ENCODE data around the gene USP17L15. TPM values are rescaled to one million over a fixed set of nuclear protein-coding genes. Genes with fewer than 3 reads are reported as not detected.
"Not testable (repeated sequence)": the region's sequence is repeated elsewhere in the genome, so short reads cannot be mapped to it uniquely, and the experiment has no call there.

USP17L15 gene
- not detected for total RNA-seq

- H3K27me3 ChIP-seq; H3K27ac ChIP-seq; DNase-seq (ENCODE audit: low spot score in 2 of 2); H3K4me3 ChIP-seq; H3K9me3 ChIP-seq; intact Hi-C loops (cut with DNase I); H3K36me3 ChIP-seq; H3K4me1 ChIP-seq: not testable (repeated sequence)
Observed at GRCh38 chr4:9234085-9234484, at the start of gene USP17L15. Gene USP17L15 (plus strand): TSS chr4:9234385. CDS start chr4:9234385, 0 bp downstream.

- H3K4me3 ChIP-seq; H3K27ac ChIP-seq; intact Hi-C loops (cut with DNase I); H3K9me3 ChIP-seq; H3K36me3 ChIP-seq; H3K27me3 ChIP-seq; DNase-seq (ENCODE audit: low spot score in 2 of 2); H3K4me1 ChIP-seq: not testable (repeated sequence)
Observed at GRCh38 chr4:9210357-9210756, 23.8 kb upstream of the USP17L15 start, which contains the start of gene USP17L10. Gene USP17L10 (plus strand): TSS chr4:9210657. CDS start chr4:9210657, 0 bp downstream.

GRCh38 chr4:9214701-9215100 is 19.5 kb upstream of the USP17L15 start:
- H3K36me3 ChIP-seq; H3K27ac ChIP-seq; H3K27me3 ChIP-seq; H3K4me3 ChIP-seq; intact Hi-C loops (cut with DNase I); H3K9me3 ChIP-seq; H3K4me1 ChIP-seq: not testable (repeated sequence)
- DNase-seq (ENCODE audit: low spot score in 2 of 2): peak; percentile 3 to 21

- intact Hi-C loops (cut with DNase I); H3K27ac ChIP-seq; DNase-seq (ENCODE audit: low spot score in 2 of 2); H3K27me3 ChIP-seq; H3K4me3 ChIP-seq; H3K4me1 ChIP-seq; H3K36me3 ChIP-seq; H3K9me3 ChIP-seq: not testable (repeated sequence)
Observed at GRCh38 chr4:9215105-9215504, 19.1 kb upstream of the USP17L15 start, which contains the start of gene USP17L11. Gene USP17L11 (plus strand): TSS chr4:9215405. CDS start chr4:9215405, 0 bp downstream.

- H3K27ac ChIP-seq; H3K4me3 ChIP-seq; H3K27me3 ChIP-seq; H3K9me3 ChIP-seq; H3K4me1 ChIP-seq; H3K36me3 ChIP-seq; intact Hi-C loops (cut with DNase I); DNase-seq (ENCODE audit: low spot score in 2 of 2): not testable (repeated sequence)
Observed at GRCh38 chr4:9219852-9220251, 14.3 kb upstream of the USP17L15 start, which contains the start of gene USP17L12. Gene USP17L12 (plus strand): TSS chr4:9220152. CDS start chr4:9220152, 0 bp downstream.

GRCh38 chr4:9224596-9224995 is 9.6 kb upstream of the USP17L15 start, which contains the start of gene USP17L13:
Gene USP17L13 (plus strand): TSS chr4:9224896. CDS start chr4:9224896, 0 bp downstream.
- intact Hi-C loops (cut with DNase I); DNase-seq (ENCODE audit: low spot score in 2 of 2): not testable (repeated sequence)

GRCh38 chr4:9230249-9230648 is 3.9 kb upstream of the USP17L15 start:
- DNase-seq (ENCODE audit: low spot score in 2 of 2): peak in 1 of 2 donors; percentile 39
- H3K27me3 ChIP-seq; H3K9me3 ChIP-seq; H3K4me1 ChIP-seq; H3K27ac ChIP-seq; intact Hi-C loops (cut with DNase I); H3K4me3 ChIP-seq; H3K36me3 ChIP-seq: not testable (repeated sequence)

More at GRCh38 chr4:9224596-9224995, 9.6 kb upstream of the USP17L15 start, which contains the start of gene USP17L13:
- not testable (repeated sequence) for H3K4me1 ChIP-seq, H3K9me3 ChIP-seq, H3K4me3 ChIP-seq, H3K27me3 ChIP-seq, H3K36me3 ChIP-seq, H3K27ac ChIP-seq

- not testable (repeated sequence) for H3K4me1 ChIP-seq
Observed at GRCh38 chr4:9238461-9238860, 4.3 kb downstream of the USP17L15 start.

GRCh38 chr4:9243579-9243978 is 9.4 kb downstream of the USP17L15 start, which contains the start of gene USP17L17:
Gene USP17L17 (plus strand): TSS chr4:9243879. CDS start chr4:9243879, 0 bp downstream.
- intact Hi-C loops (cut with DNase I); DNase-seq (ENCODE audit: low spot score in 2 of 2); H3K4me1 ChIP-seq; H3K36me3 ChIP-seq; H3K9me3 ChIP-seq; H3K27ac ChIP-seq; H3K4me3 ChIP-seq; H3K27me3 ChIP-seq: not testable (repeated sequence)

More at GRCh38 chr4:9238461-9238860, 4.3 kb downstream of the USP17L15 start:
- H3K36me3 ChIP-seq; H3K9me3 ChIP-seq; intact Hi-C loops (cut with DNase I); H3K4me3 ChIP-seq; H3K27ac ChIP-seq; H3K27me3 ChIP-seq: not testable (repeated sequence)
- peak in 1 of 2 donors; percentile 38 for DNase-seq (ENCODE audit: low spot score in 2 of 2)

- H3K4me3 ChIP-seq; H3K27ac ChIP-seq; H3K36me3 ChIP-seq; H3K27me3 ChIP-seq; intact Hi-C loops (cut with DNase I); H3K4me1 ChIP-seq; H3K9me3 ChIP-seq: not testable (repeated sequence)
- DNase-seq (ENCODE audit: low spot score in 2 of 2): peak; percentile 4 to 60
Observed at GRCh38 chr4:9247953-9248680, 13.9 kb downstream of the USP17L15 start, which contains the start of gene USP17L18. Gene USP17L18 (plus strand): TSS chr4:9248630. CDS start chr4:9248630, 0 bp downstream.

- H3K9me3 ChIP-seq; H3K4me1 ChIP-seq; H3K27ac ChIP-seq; H3K27me3 ChIP-seq; H3K36me3 ChIP-seq; intact Hi-C loops (cut with DNase I); DNase-seq (ENCODE audit: low spot score in 2 of 2); H3K4me3 ChIP-seq: not testable (repeated sequence)
Observed at GRCh38 chr4:9253078-9253477, 18.9 kb downstream of the USP17L15 start, which contains the start of gene USP17L19. Gene USP17L19 (plus strand): TSS chr4:9253378. CDS start chr4:9253378, 0 bp downstream.

GRCh38 chr4:9257824-9258223 is 23.6 kb downstream of the USP17L15 start, which contains the start of gene USP17L20:
Gene USP17L20 (plus strand): TSS chr4:9258124. CDS start chr4:9258124, 0 bp downstream.
- H3K27ac ChIP-seq; H3K27me3 ChIP-seq; H3K9me3 ChIP-seq; intact Hi-C loops (cut with DNase I); DNase-seq (ENCODE audit: low spot score in 2 of 2); H3K4me1 ChIP-seq; H3K36me3 ChIP-seq; H3K4me3 ChIP-seq: not testable (repeated sequence)

GRCh38 chr4:9262572-9262971 is 28.4 kb downstream of the USP17L15 start, which contains the start of gene USP17L21:
Gene USP17L21 (plus strand): TSS chr4:9262872. CDS start chr4:9262872, 0 bp downstream.
- H3K9me3 ChIP-seq; H3K27me3 ChIP-seq; intact Hi-C loops (cut with DNase I); H3K4me1 ChIP-seq; H3K27ac ChIP-seq; DNase-seq (ENCODE audit: low spot score in 2 of 2); H3K36me3 ChIP-seq; H3K4me3 ChIP-seq: not testable (repeated sequence)

- H3K9me3 ChIP-seq; intact Hi-C loops (cut with DNase I); H3K36me3 ChIP-seq; DNase-seq (ENCODE audit: low spot score in 2 of 2); H3K27me3 ChIP-seq; H3K4me1 ChIP-seq; H3K4me3 ChIP-seq; H3K27ac ChIP-seq: not testable (repeated sequence)
Observed at GRCh38 chr4:9267319-9267718, 33.1 kb downstream of the USP17L15 start, which contains the start of gene USP17L22. Gene USP17L22 (plus strand): TSS chr4:9267619. CDS start chr4:9267619, 0 bp downstream.
